ENCODE data around the gene TCF19. TPM values are rescaled to one million over a fixed set of nuclear protein-coding genes. Genes with fewer than 3 reads are reported as not detected.

The TCF19 gene
- total RNA-seq, 1 donor from 2014 or later, result 8.8 TPM

GRCh38 chr6:31144296-31144969 is 14.0 kb upstream of the TCF19 start:
- Histone ChIP-seq H3K4me1 (peaks cover 2% of the 10 kb centered on the region), H3K4me3 (no peak overlapping the region), H3K9me3 (no peaks in the 10 kb centered on the region), H3K36me3 (peaks cover 0 to 9% of the 10 kb centered on the region in 2 donors), H3K27me3 (no peaks in the 10 kb centered on the region), H3K27ac (no peak overlapping the region)
- DNase-seq (ENCODE audit: extremely low spot score in 2 of 2), result no peak
- intact Hi-C loops (cut with DNase I), result no loop called here
- TF ChIP-seq POLR2AphosphoS5 (IDR thresholded peaks at IDR 0.05; ENCODE audit: insufficient read depth in 1 of 2, low read depth in 1 of 2) (no peak), POLR2A (IDR thresholded peaks at IDR 0.05) (no peak), CTCF (IDR thresholded peaks at IDR 0.05) (no peak)

GRCh38 chr6:31144970-31145340 is 13.4 kb upstream of the TCF19 start:
- TF ChIP-seq POLR2A (IDR thresholded peaks at IDR 0.05), result no peak
- TF ChIP-seq POLR2AphosphoS5 (IDR thresholded peaks at IDR 0.05; ENCODE audit: insufficient read depth in 1 of 2, low read depth in 1 of 2), result no peak
- TF ChIP-seq CTCF (IDR thresholded peaks at IDR 0.05), result no peak
- Histone ChIP-seq H3K9me3 (no peaks in the 10 kb centered on the region), H3K4me3 (no peak overlapping the region), H3K4me1 (no peaks in the 10 kb centered on the region), H3K27ac (no peak overlapping the region), H3K36me3 (peaks cover 0 to 14% of the 10 kb centered on the region in 2 donors), H3K27me3 (no peaks in the 10 kb centered on the region)
- intact Hi-C loops (cut with DNase I), result no loop called here
- DNase-seq (ENCODE audit: extremely low spot score in 2 of 2), result no peak

- no peak overlapping the region for H3K27ac ChIP-seq
- peaks cover 0 to 18% of the 10 kb centered on the region in 2 donors for H3K36me3 ChIP-seq
- no peaks in the 10 kb centered on the region for H3K4me1 ChIP-seq
- H3K27me3 ChIP-seq, result no peaks in the 10 kb centered on the region
- H3K4me3 ChIP-seq, result no peak overlapping the region
- no peak for DNase-seq (ENCODE audit: extremely low spot score in 2 of 2)
- no peaks in the 10 kb centered on the region for H3K9me3 ChIP-seq
- TF ChIP-seq CTCF (IDR thresholded peaks at IDR 0.05) (no peak), POLR2AphosphoS5 (IDR thresholded peaks at IDR 0.05; ENCODE audit: insufficient read depth in 1 of 2, low read depth in 1 of 2) (no peak), POLR2A (IDR thresholded peaks at IDR 0.05) (no peak)
- intact Hi-C loops (cut with DNase I), result no loop called here
Observed at GRCh38 chr6:31145386-31145785, 13.0 kb upstream of the TCF19 start.

GRCh38 chr6:31149827-31150447 is 8.5 kb upstream of the TCF19 start:
- intact Hi-C loops (cut with DNase I), result no loop called here
- no peak for DNase-seq (ENCODE audit: extremely low spot score in 2 of 2)
- Histone ChIP-seq H3K36me3 (peaks cover 0 to 20% of the 10 kb centered on the region in 2 donors), H3K4me1 (no peaks in the 10 kb centered on the region), H3K4me3 (no peak overlapping the region), H3K9me3 (no peaks in the 10 kb centered on the region), H3K27ac (no peak overlapping the region), H3K27me3 (no peaks in the 10 kb centered on the region)
- TF ChIP-seq CTCF (IDR thresholded peaks at IDR 0.05), result no peak
- TF ChIP-seq POLR2A (IDR thresholded peaks at IDR 0.05), result no peak
- TF ChIP-seq POLR2AphosphoS5 (IDR thresholded peaks at IDR 0.05; ENCODE audit: insufficient read depth in 1 of 2, low read depth in 1 of 2), result no peak

- Histone ChIP-seq H3K4me3 (no peak overlapping the region), H3K4me1 (peaks cover 12% of the 10 kb centered on the region), H3K36me3 (peaks cover 0 to 15% of the 10 kb centered on the region in 2 donors), H3K27ac (no peak overlapping the region), H3K27me3 (no peaks in the 10 kb centered on the region), H3K9me3 (no peaks in the 10 kb centered on the region)
- intact Hi-C loops (cut with DNase I), result no loop called here
- no peak for TF ChIP-seq CTCF (IDR thresholded peaks at IDR 0.05)
- TF ChIP-seq POLR2AphosphoS5 (IDR thresholded peaks at IDR 0.05; ENCODE audit: insufficient read depth in 1 of 2, low read depth in 1 of 2), result no peak
- no peak for TF ChIP-seq POLR2A (IDR thresholded peaks at IDR 0.05)
- DNase-seq (ENCODE audit: extremely low spot score in 2 of 2), result no peak
Observed at GRCh38 chr6:31152781-31153180, 5.6 kb upstream of the TCF19 start.

Measured in vagina (tissue), 2 donors.